ENCODE results near the gene MAIP1. TPM values are rescaled to one million over a fixed set of nuclear protein-coding genes. Genes with fewer than 3 reads are reported as not detected.

MAIP1 gene
- total RNA-seq, 1 donor from 2014 or later = 29.5 TPM

DNA sequence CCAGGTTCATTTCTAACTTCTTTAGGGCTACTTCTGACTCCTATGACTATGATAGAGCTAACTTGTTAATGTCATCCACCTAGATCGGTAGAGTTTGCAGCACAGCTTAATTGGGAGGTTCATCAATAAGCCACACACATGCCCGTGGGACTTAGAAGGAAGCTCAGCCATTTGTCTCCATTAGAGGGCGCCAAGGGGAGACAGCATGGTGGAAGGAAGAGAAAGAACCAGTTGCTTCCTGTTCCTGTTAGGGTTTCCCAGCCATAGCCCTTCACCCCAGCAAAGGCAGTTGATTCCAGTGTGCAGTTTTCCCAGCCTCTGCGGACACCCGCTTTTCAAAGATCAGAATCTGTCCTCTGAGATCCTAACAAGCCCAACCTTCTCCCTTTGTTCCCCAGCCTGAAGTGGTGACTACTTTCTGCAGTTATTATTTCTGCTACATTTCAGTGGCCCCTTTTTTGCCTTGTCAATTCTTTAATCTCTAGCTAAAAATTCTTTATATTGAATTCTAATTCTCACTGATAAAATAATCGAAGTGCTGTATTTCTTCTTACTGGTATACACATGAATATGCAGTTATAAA is 30.3 kb downstream of the MAIP1 start:
- H3K36me3 ChIP-seq (ENCODE audit: control insufficient read depth, insufficient read depth, low read length) = no peaks in the 10 kb centered on the region
- DNase-seq (ENCODE audit: low read depth) = no peak
- no peaks in the 10 kb centered on the region for H3K27me3 ChIP-seq (ENCODE audit: control insufficient read depth, insufficient read depth, low read length)
- TF ChIP-seq, protein P1, sequence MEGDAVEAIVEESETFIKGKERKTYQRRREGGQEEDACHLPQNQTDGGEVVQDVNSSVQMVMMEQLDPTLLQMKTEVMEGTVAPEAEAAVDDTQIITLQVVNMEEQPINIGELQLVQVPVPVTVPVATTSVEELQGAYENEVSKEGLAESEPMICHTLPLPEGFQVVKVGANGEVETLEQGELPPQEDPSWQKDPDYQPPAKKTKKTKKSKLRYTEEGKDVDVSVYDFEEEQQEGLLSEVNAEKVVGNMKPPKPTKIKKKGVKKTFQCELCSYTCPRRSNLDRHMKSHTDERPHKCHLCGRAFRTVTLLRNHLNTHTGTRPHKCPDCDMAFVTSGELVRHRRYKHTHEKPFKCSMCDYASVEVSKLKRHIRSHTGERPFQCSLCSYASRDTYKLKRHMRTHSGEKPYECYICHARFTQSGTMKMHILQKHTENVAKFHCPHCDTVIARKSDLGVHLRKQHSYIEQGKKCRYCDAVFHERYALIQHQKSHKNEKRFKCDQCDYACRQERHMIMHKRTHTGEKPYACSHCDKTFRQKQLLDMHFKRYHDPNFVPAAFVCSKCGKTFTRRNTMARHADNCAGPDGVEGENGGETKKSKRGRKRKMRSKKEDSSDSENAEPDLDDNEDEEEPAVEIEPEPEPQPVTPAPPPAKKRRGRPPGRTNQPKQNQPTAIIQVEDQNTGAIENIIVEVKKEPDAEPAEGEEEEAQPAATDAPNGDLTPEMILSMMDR (IDR thresholded peaks at IDR 0.05; ENCODE audit: insufficient read depth, low read length, poor library complexity, severe bottlenecking) = peak; percentile 78
- no peak overlapping the region for H3K4me3 ChIP-seq (ENCODE audit: low read depth, low read length)

DNA sequence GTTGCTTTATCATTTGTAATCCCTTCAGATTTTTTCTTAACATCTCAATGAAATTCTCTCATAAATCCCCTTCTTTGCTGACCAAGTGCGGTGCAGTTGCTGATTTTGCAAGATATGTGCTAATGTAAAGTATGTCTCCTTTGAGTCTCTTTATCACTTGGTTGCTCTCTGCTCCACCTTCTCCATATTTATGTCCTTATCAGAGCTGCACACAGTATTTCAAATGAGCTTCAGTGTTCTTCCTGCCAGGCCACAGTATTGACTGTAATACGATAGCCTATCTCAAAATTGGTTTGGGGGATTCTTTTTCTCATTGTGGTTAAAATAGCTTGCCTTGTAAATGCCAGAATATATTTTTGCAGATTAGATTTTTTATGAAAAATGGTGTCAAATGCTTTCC is 32.2 kb downstream of the MAIP1 start:
- no peak for DNase-seq (ENCODE audit: low read depth)
- Histone ChIP-seq H3K27me3 (ENCODE audit: control insufficient read depth, insufficient read depth, low read length) (no peaks in the 10 kb centered on the region), H3K36me3 (ENCODE audit: control insufficient read depth, insufficient read depth, low read length) (no peaks in the 10 kb centered on the region), H3K4me3 (ENCODE audit: low read depth, low read length) (no peak overlapping the region)
- TF ChIP-seq, protein P1 (IDR thresholded peaks at IDR 0.05; ENCODE audit: insufficient read depth, low read length, poor library complexity, severe bottlenecking) = no peak

DNA sequence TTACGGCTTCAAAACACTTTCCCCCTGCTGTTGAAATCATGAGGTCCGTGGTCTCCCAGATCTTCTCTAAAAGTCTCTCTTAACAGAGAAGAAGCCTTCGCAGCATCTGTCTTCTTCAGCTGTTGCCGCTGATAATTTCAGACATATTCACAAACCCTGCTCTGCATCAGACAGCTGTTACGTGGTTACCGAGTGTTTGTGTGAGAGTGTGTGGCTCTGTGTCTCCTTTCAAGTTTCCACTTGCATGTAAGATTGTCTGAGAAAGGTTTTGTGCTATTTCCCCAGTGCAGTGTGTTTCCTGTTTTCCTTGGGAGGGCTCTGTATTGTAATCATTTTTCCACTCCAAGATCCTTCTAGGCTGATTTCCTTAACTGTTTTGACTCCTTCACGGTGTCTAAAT is 32.8 kb downstream of the MAIP1 start:
- H3K36me3 ChIP-seq (ENCODE audit: control insufficient read depth, insufficient read depth, low read length) = no peaks in the 10 kb centered on the region
- DNase-seq (ENCODE audit: low read depth) = no peak
- H3K4me3 ChIP-seq (ENCODE audit: low read depth, low read length) = no peak overlapping the region
- TF ChIP-seq, protein P1 (IDR thresholded peaks at IDR 0.05; ENCODE audit: insufficient read depth, low read length, poor library complexity, severe bottlenecking) = no peak
- no peaks in the 10 kb centered on the region for H3K27me3 ChIP-seq (ENCODE audit: control insufficient read depth, insufficient read depth, low read length)

DNA sequence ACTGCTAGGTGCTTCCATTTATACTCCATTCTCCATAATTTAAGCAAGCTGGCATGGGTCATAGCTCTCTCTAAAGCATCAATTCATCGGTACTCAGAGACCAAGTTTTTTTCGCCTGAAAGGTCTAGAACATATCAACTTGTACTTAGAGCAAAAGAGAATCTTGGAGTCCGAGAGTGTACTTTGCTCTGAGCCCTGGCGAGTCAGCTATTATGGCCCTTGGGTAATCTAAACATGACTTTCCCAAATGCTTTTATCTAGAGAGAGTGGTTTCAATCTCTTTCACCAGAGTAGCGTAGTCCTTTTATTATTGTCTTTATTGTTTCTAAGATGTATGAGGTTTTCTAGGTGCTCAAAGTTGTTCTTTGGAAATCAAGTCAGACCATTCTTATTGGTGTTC is 34.4 kb downstream of the MAIP1 start:
- TF ChIP-seq, protein P1 (IDR thresholded peaks at IDR 0.05; ENCODE audit: insufficient read depth, low read length, poor library complexity, severe bottlenecking) = no peak
- H3K4me3 ChIP-seq (ENCODE audit: low read depth, low read length) = no peak overlapping the region
- DNase-seq (ENCODE audit: low read depth) = no peak

DNA sequence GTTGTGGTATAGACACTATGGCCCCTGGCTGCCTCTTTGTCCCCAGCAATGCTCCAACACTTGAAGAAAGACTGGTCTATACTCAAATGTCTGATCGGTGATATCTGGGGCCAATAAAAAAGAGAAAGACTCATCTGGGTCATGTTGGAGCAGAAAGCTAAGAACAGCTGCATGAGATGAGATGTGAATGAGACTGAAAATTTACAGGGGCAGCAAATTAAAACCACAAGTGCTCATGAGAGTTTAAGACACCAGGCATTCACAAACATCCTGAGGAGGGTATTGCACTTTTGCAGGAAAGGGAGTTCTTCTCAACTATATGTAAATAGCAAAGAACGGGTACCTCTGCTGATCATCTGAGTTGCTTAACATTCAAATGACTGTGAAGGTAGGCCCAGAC is 36.3 kb downstream of the MAIP1 start:
- TF ChIP-seq, protein P1 (IDR thresholded peaks at IDR 0.05; ENCODE audit: insufficient read depth, low read length, poor library complexity, severe bottlenecking) = no peak
- no peaks in the 10 kb centered on the region for H3K36me3 ChIP-seq (ENCODE audit: control insufficient read depth, insufficient read depth, low read length)
- H3K4me3 ChIP-seq (ENCODE audit: low read depth, low read length) = no peak overlapping the region
- no peaks in the 10 kb centered on the region for H3K27me3 ChIP-seq (ENCODE audit: control insufficient read depth, insufficient read depth, low read length)
- no peak for DNase-seq (ENCODE audit: low read depth)

More for the DNA sequence above, 34.4 kb downstream of the MAIP1 start:
- Histone ChIP-seq H3K36me3 (ENCODE audit: control insufficient read depth, insufficient read depth, low read length) (no peaks in the 10 kb centered on the region), H3K27me3 (ENCODE audit: control insufficient read depth, insufficient read depth, low read length) (no peaks in the 10 kb centered on the region)

DNA sequence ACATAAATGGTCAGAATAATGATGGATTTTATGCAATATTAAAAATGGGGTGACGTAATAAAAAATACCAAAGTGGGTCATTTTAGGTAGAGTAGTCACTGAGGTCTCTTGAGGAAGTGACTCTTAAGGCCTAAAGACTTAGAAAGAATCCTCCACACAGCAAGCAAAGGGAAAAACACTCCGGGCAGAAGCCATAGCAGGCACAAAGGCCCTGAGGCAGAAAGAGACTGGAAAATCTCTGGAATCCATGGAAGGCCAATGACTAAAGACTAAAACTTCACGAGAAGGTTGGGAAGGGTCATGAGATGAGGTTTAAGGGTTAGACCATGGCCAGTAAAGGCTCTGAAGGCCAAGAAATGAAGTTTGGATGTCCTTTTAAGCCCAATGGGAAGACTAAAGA is 36.9 kb downstream of the MAIP1 start:
- TF ChIP-seq, protein P1 (IDR thresholded peaks at IDR 0.05; ENCODE audit: insufficient read depth, low read length, poor library complexity, severe bottlenecking) = no peak
- no peak overlapping the region for H3K4me3 ChIP-seq (ENCODE audit: low read depth, low read length)
- no peak for DNase-seq (ENCODE audit: low read depth)

More for the DNA sequence above, 36.9 kb downstream of the MAIP1 start:
- no peaks in the 10 kb centered on the region for H3K36me3 ChIP-seq (ENCODE audit: control insufficient read depth, insufficient read depth, low read length)
- H3K27me3 ChIP-seq (ENCODE audit: control insufficient read depth, insufficient read depth, low read length) = no peaks in the 10 kb centered on the region
